Heart left ventricle (tissue), 13 donors: Measurements from ENCODE around the gene GIPC3.

ENCODE experiments used
- CTCF ChIP-seq, 12 donors: fragments of 200-600 bp; sonication (generic) in 4 of 12; IDR thresholded peaks; one replicate each; pipeline versions ENCODE4 v1.5.0 to v1.8.0; 2018 to 2022; ENCODE audit warnings: antibody characterized with exemption in 12 of 12, mild to moderate bottlenecking in 5 of 12
- POLR2A ChIP-seq, 2 donors: fragments of 450-650 bp; IDR thresholded peaks; one replicate each; pipeline ENCODE4 v1.6.1; 2017; ENCODE audit warnings: antibody characterized with exemption in 2 of 2, mild to moderate bottlenecking in 2 of 2, moderate library complexity in 2 of 2
- donor health status: ischemic (EF 13 %, LVEDD 7.1; RV severe dilation, severe dysfunction).
- donor health status: DM: no; HTN: yes; CAD: no.
- donor health status: DM: no; HTN: no; CAD: no.
- donor health status: ischemic (EF 25% LVEDD 6.9; RV normal size, moderate dysfunction).
- donor health status: ischemic (EF 25% LVEDD 5.7; RV mildly dilated, moderate dysfunction).
- donor health status: ischemic (EF 35%, LVEDD 5.7; RV mildly dilated, moderate dysfunction).
- donor health status: nonischemic (EF 11% LVEDD 7.7; RV severe dilation, severe dysfunction).
- donor health status: DM: yes; HTN: yes; CAD: no.
- donor health status: PGD.
- donor health status: ischemic (EF 29% LVEDD 5.4; RV normal size, mild dysfunction).
- donor health status: nonischemic (EF 23%, LVEDD 6.1; RV moderate dilation, normal function).

- TF ChIP-seq CTCF (IDR thresholded peaks at IDR 0.05) (no peak), POLR2A (IDR thresholded peaks at IDR 0.05) (no peak)
These were observed 21.0 kb downstream of the GIPC3 start for GRCh38 chr19:3606174-3606689.
